ENCODE measurements around the gene GAS2L1.
A peak's percentile ranks its signal among the peaks of the same experiment; 100 is the strongest.

GAS2L1 gene

GRCh38 chr22:29309332-29310064, 3.0 kb downstream of the GAS2L1 start:
- DNase-seq (ENCODE audit: low read depth) = no peak
- TF ChIP-seq CTCF (conservative IDR thresholded peaks at IDR 0.05; ENCODE audit: low read depth, low read length) = no peak
- no peak overlapping the region for H3K4me3 ChIP-seq (ENCODE audit: low read length)

GRCh38 chr22:29310065-29310862, 3.8 kb downstream of the GAS2L1 start:
- no peak for DNase-seq (ENCODE audit: low read depth)
- no peak for TF ChIP-seq CTCF (conservative IDR thresholded peaks at IDR 0.05; ENCODE audit: low read depth, low read length)
- no peak overlapping the region for H3K4me3 ChIP-seq (ENCODE audit: low read length)

GRCh38 chr22:29310863-29311339, 4.5 kb downstream of the GAS2L1 start:
- DNase-seq (ENCODE audit: low read depth) = peak; percentile 83
- TF ChIP-seq CTCF (conservative IDR thresholded peaks at IDR 0.05; ENCODE audit: low read depth, low read length) = no peak
- no peak overlapping the region for H3K4me3 ChIP-seq (ENCODE audit: low read length)

GRCh38 chr22:29311464-29312217, 5.2 kb downstream of the GAS2L1 start:
- no peak for DNase-seq (ENCODE audit: low read depth)
- TF ChIP-seq CTCF (conservative IDR thresholded peaks at IDR 0.05; ENCODE audit: low read depth, low read length) = no peak
- H3K4me3 ChIP-seq (ENCODE audit: low read length) = no peak overlapping the region

- DNase-seq (ENCODE audit: low read depth) = no peak
- no peak overlapping the region for H3K4me3 ChIP-seq (ENCODE audit: low read length)
- TF ChIP-seq CTCF (conservative IDR thresholded peaks at IDR 0.05; ENCODE audit: low read depth, low read length) = no peak
Measured at GRCh38 chr22:29312218-29313125, 6.0 kb downstream of the GAS2L1 start.

- TF ChIP-seq CTCF (conservative IDR thresholded peaks at IDR 0.05; ENCODE audit: low read depth, low read length) = peak; percentile 73
- H3K4me3 ChIP-seq (ENCODE audit: low read length) = no peak overlapping the region
- no peak for DNase-seq (ENCODE audit: low read depth)
Measured at GRCh38 chr22:29313126-29313575, 6.7 kb downstream of the GAS2L1 start.
